Heart right ventricle (tissue), 16 donors: ENCODE data around the gene REN. TPM values are rescaled to one million over a fixed set of nuclear protein-coding genes. Genes with fewer than 3 reads are reported as not detected.
A peak's percentile ranks its signal among the peaks of the same experiment; 100 is the strongest.

Experiments used
- ATAC-seq, 8 donors: fragments of 200-7000 bp; cut with Tn5 transposase; one replicate each; pipeline ENCODE4 v1.9.1; 2020; ENCODE audit warnings: mild to moderate bottlenecking in 8 of 8, moderate library complexity in 8 of 8, moderate number of reproducible peaks in 1 of 8
- DNase-seq, 2 donors: peaks; one replicate each; pipeline ENCODE4 v3.0.0-alpha.2; 2020
- H3K27ac ChIP-seq, 10 donors: fragments of 200-600 bp; sonication (generic) in 2 of 10; one replicate each; pipeline versions ENCODE4 v1.5.0 to v1.8.0; 2020 to 2022; ENCODE audit warnings: mild to moderate bottlenecking in 3 of 10
- H3K27me3 ChIP-seq, 7 donors: fragments of 200-600 bp; one replicate each; pipeline ENCODE4 v1.8.0; 2021 to 2022; ENCODE audit warnings: mild to moderate bottlenecking in 2 of 7
- H3K36me3 ChIP-seq, 9 donors: fragments of 200-600 bp; sonication (generic) in 1 of 9; one replicate each; pipeline versions ENCODE4 v1.5.0 to v1.8.0; 2020 to 2022; ENCODE audit warnings: mild to moderate bottlenecking in 2 of 9
- H3K4me1 ChIP-seq, 9 donors: fragments of 200-600 bp; sonication (generic) in 1 of 9; one replicate each; pipeline versions ENCODE4 v1.5.0 to v1.8.0; 2020 to 2022; ENCODE audit warnings: mild to moderate bottlenecking in 4 of 9
- H3K4me3 ChIP-seq, 10 donors: fragments of 200-600 bp; sonication (generic) in 2 of 10; one replicate each; pipeline versions ENCODE4 v1.5.0 to v1.8.0; 2020 to 2022; ENCODE audit warnings: mild to moderate bottlenecking in 7 of 10, moderate library complexity in 2 of 10
- H3K9me3 ChIP-seq, 11 donors: fragments of 200-600 bp in 10 of 11; sonication (generic) in 2 of 11; one replicate each; pipeline versions ENCODE4 v1.5.0 to v1.8.0; 2013 to 2022; ENCODE audit warnings: mild to moderate bottlenecking in 2 of 11, control low read depth in 1 of 11, moderate library complexity in 1 of 11
- WGBS, 2 donors: extraction: QIAGEN DNeasy Blood & Tissue Kit; methylation state at CpG; one replicate each; pipeline ENCODE4 v1.1.7; 2013; ENCODE audit warnings: inconsistent platforms in 1 of 2; 5-methylcytosine and 5-hydroxymethylcytosine counted together
- intact Hi-C, 10 donors: fragments of 100-400 bp; cut with DNase I; formaldehyde crosslinking; loops; one replicate each; pipeline versions ENCODE4 v1.11.1 to v1.14.2; 2022
- polyA plus RNA-seq, 2 donors: library from polyadenylated mRNA; stranded (reverse); fragments of 200-250 nt; gene quantifications; one replicate each; pipeline ENCODE4 v1.2.3, GENCODE V29; 2013
- total RNA-seq, 10 donors: library from RNA; stranded (reverse); fragmentation: NEBNext Ultra II Directional in 3 of 10; extraction: Animal tissue kit (Norgen Biotek cat#: 25700) in 3 of 10; gene quantifications; one replicate each; pipeline versions ENCODE4 v1.2.1 to v1.2.4, GENCODE V29; 2021 to 2023
- TF ChIP-seq, protein P1 (sequence below), 9 donors: fragments of 200-600 bp; sonication (generic) in 2 of 9; IDR thresholded peaks; one replicate each; pipeline versions ENCODE4 v1.5.0 to v1.8.0; 2021 to 2022; ENCODE audit warnings: antibody characterized with exemption in 9 of 9, mild to moderate bottlenecking in 5 of 9, moderate library complexity in 1 of 9
- donor health status: Arrhythmogenic right ventricular cardiomyopathy.
- donor health status: ischemic (EF 13 %, LVEDD 7.1; RV severe dilation, severe dysfunction).
- donor health status: healthy with polysubstance abuse.
- donor health status: DM: no; HTN: yes; CAD: no.
- donor health status: DM: no; HTN: no; CAD: no.
- donor health status: ischemic (EF 25% LVEDD 6.9; RV normal size, moderate dysfunction).
- donor health status: ischemic (EF 25% LVEDD 5.7; RV mildly dilated, moderate dysfunction).
- donor health status: healthy.
- donor health status: DM: yes; HTN: yes; CAD: no.
- donor health status: Ischemic cardiomyopathy.
- donor health status: ischemic (EF 35%, LVEDD 5.7; RV mildly dilated, moderate dysfunction).
- donor health status: nonischemic (EF 11% LVEDD 7.7; RV severe dilation, severe dysfunction).
- donor health status: DM: yes; HTN: yes; CAD: no.
- donor health status: PGD.
- donor health status: ischemic (EF 29% LVEDD 5.4; RV normal size, mild dysfunction).
- donor health status: nonischemic (EF 23%, LVEDD 6.1; RV moderate dilation, normal function).

The REN gene
- total and polyA plus RNA-seq, 12 donors, result not detected

DNA sequence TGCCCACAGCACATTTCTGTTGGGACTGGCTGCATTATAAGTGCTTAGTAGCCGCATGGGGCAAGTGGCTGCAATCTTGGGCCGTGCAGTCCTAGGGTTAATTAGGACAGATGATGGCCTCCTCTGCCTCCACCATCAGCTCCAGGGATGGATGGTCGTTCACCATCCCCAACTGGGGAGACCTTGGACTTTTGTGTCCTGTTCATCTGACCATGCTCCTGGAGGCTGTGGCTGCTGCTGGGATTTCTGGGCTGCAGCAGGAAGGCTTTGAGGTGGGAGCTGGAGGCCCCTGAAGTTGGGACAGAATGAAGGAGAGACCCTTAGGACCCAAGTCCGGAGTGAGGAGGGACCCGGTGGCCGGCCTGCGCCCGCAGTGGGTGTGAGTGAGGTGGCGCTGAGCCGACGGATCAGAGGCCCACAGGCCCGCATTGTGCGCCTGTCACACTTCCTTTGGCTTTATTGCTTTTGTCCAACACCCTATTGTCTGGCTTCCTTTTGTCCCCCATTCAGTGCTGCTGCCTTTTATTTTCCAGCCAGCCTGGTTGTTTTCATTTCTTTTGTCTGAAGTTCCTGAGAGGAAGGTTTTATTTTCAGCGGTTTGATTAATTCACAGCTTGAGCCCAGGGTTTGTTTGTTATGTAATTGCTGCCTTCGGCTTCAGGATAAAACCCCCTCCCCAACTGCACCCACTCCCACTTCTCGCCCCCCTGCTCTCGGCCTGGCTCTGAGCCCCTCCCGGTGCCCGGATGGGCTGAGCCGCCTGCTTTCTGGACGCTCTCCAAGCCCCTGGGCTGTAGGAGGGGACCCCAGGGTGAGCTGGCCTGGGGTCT, 57.6 kb downstream of the REN start:
- DNase-seq (no peak), ATAC-seq (peak; percentile 44 to 80 (median 58))
- Histone ChIP-seq H3K4me3 (peak overlapping the region in 3 of 10 donors; percentile 8 to 18 (median 17)), H3K27ac (peak overlapping the region in 9 of 10 donors; percentile 12 to 71 (median 53)), H3K27me3 (no peaks in the 10 kb centered on the region), H3K4me1 (peaks cover 7 to 69% (median 33%) of the 10 kb centered on the region in 9 donors), H3K36me3 (peaks cover 0 to 7% (median 0%) of the 10 kb centered on the region in 9 donors), H3K9me3 (no peaks in the 10 kb centered on the region)
- intact Hi-C loops, result loop anchor here in 1 of 10 donors (5.0 kb wide), 1 partner anchor 36 kb away; the partner anchor contains the start of gene SOX13
- TF ChIP-seq, protein P1, sequence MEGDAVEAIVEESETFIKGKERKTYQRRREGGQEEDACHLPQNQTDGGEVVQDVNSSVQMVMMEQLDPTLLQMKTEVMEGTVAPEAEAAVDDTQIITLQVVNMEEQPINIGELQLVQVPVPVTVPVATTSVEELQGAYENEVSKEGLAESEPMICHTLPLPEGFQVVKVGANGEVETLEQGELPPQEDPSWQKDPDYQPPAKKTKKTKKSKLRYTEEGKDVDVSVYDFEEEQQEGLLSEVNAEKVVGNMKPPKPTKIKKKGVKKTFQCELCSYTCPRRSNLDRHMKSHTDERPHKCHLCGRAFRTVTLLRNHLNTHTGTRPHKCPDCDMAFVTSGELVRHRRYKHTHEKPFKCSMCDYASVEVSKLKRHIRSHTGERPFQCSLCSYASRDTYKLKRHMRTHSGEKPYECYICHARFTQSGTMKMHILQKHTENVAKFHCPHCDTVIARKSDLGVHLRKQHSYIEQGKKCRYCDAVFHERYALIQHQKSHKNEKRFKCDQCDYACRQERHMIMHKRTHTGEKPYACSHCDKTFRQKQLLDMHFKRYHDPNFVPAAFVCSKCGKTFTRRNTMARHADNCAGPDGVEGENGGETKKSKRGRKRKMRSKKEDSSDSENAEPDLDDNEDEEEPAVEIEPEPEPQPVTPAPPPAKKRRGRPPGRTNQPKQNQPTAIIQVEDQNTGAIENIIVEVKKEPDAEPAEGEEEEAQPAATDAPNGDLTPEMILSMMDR (IDR thresholded peaks at IDR 0.05), result no peak
- 54 to 60% methylated on average over 21 of the region's 21 CpGs for WGBS, 2 donors

DNA sequence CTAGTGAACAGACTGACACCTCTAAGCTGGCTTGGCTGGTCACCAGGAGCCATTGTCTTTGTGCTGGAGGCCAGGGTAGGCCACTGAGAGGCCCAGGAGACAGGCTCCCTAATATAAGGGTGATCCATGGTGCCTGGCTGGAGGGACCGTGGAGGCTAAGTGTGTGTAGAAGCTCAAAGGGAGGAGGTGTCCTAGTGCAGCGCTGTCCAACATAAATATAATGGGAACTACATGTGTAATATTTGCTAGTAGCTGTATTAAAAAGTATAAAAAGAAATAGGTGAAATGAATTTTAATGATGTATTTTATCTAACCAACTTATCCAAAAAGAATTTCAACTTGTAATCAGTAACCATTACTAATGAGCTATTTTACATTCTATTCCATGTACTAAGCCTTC, 58.2 kb downstream of the REN start:
- Histone ChIP-seq H3K27me3 (no peaks in the 10 kb centered on the region), H3K27ac (peak overlapping the region in 6 of 10 donors; percentile 15 to 71 (median 58)), H3K36me3 (peaks cover 0 to 5% (median 0%) of the 10 kb centered on the region in 9 donors), H3K4me1 (peaks cover 9 to 71% (median 39%) of the 10 kb centered on the region in 9 donors), H3K4me3 (no peak overlapping the region), H3K9me3 (no peaks in the 10 kb centered on the region)
- ATAC-seq (no peak), DNase-seq (no peak)
- 85 to 86% methylated on average over 2 of the region's 2 CpGs for WGBS, 2 donors
- TF ChIP-seq, protein P1 (IDR thresholded peaks at IDR 0.05), result no peak
- intact Hi-C loops, result loop anchor here in 1 of 10 donors (5.0 kb wide), 1 partner anchor 36 kb away; the partner anchor contains the start of gene SOX13

DNA sequence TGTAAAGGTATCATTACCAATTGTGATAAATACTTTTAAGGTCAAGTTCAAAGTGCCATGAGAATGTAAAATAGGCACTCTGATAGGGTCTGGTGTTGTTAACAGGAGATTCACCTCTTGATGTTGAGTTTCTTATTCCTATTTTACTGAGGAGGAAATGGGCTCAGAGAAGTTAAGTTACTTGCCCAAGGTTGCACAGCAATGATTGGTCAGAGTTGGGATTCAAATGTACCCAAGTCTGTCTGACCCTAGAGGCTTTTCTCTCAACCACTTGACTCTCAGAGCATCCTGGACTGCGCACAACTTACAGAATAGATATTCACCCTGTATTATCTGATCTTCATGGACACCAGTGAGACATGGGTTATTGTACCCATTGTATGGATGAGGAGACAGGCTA, 59.3 kb downstream of the REN start:
- Histone ChIP-seq H3K27ac (no peak overlapping the region), H3K9me3 (no peaks in the 10 kb centered on the region), H3K4me3 (no peak overlapping the region), H3K27me3 (no peaks in the 10 kb centered on the region), H3K4me1 (peaks cover 18 to 79% (median 50%) of the 10 kb centered on the region in 9 donors), H3K36me3 (no peaks in the 10 kb centered on the region)
- TF ChIP-seq, protein P1 (IDR thresholded peaks at IDR 0.05), result no peak
- intact Hi-C loops, result loop anchor here in 1 of 10 donors (5.0 kb wide), 1 partner anchor 35 kb away; the partner anchor contains the start of gene SOX13
- WGBS, 2 donors, result 100% methylated on average over 1 of the region's 1 CpG
- DNase-seq, result no peak
- no peak for ATAC-seq

DNA sequence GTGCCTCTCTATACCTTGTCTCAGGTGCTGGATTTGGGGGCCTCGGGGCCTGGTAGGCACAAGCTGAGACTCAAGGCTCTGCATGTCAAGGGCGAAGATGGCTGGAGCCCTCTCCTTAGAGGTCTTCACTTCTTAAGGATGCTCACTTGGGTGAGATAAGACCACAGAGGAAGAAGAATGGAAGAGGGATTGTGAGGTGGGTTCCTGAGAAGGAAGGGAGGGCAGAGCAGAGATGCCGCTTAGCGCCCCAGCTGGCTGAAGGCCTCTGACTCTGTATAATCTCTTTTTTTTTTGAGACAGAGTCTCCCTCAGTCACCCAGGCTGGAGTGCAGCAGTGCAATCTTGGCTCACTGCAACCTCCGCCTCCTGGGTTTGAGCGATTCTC, 61.0 kb downstream of the REN start:
- H3K9me3 ChIP-seq, result no peaks in the 10 kb centered on the region
- peaks cover 18 to 83% (median 59%) of the 10 kb centered on the region in 9 donors for H3K4me1 ChIP-seq
- H3K36me3 ChIP-seq, result no peaks in the 10 kb centered on the region
- H3K27ac ChIP-seq, result peak overlapping the region in 9 of 10 donors; percentile 55 to 88 (median 70)
- intact Hi-C loops, result loop anchor here in 1 of 10 donors (2.0 to 5.0 kb wide), 2 partner anchors 33 to 60 kb away; partner anchors contain the start of gene SOX13
- H3K27me3 ChIP-seq, result no peaks in the 10 kb centered on the region
- DNase-seq, result no peak
- no peak overlapping the region for H3K4me3 ChIP-seq
- 86 to 88% methylated on average over 6 of the region's 6 CpGs for WGBS, 2 donors
- ATAC-seq, result no peak
- TF ChIP-seq, protein P1 (IDR thresholded peaks at IDR 0.05), result no peak

Other genes starting within 250 kb of the REN start
- gene SOX13, start 93.2 kb downstream of the REN start, total RNA-seq, result 10 to 100 TPM in 8 of 10 donors, 1 to 10 TPM in 2; 7.3 to 18.6 (median 12.1) TPM
- gene SOX13, start 93.2 kb downstream of the REN start, polyA plus RNA-seq, result 10 to 100 TPM in 1 of 2 donors, 1 to 10 TPM in 1; 8.6 to 14.7 TPM
- 1 to 10 TPM in 8 of 10 donors, under 1 TPM in 2; 0.47 to 5.2 (median 2.3) TPM for gene ETNK2, start 14.3 kb downstream of the REN start, total RNA-seq
- 1 to 10 TPM; 1.1 to 4.2 TPM for gene ETNK2, start 14.3 kb downstream of the REN start, polyA plus RNA-seq
- gene KISS1, start 30.2 kb upstream of the REN start, total RNA-seq, result not detected
- not detected for gene KISS1, start 30.2 kb upstream of the REN start, polyA plus RNA-seq
- gene GOLT1A, start 47.7 kb upstream of the REN start, total RNA-seq, result not detected
- gene GOLT1A, start 47.7 kb upstream of the REN start, polyA plus RNA-seq, result under 1 TPM in 1 of 2 donors, not detected in 1; 0.43 TPM
- gene PLEKHA6, start 193.6 kb upstream of the REN start, total RNA-seq, result 10 to 100 TPM in 9 of 10 donors, 1 to 10 TPM in 1; 4.8 to 34.9 (median 19.2) TPM
- gene PLEKHA6, start 193.6 kb upstream of the REN start, polyA plus RNA-seq, result 10 to 100 TPM in 1 of 2 donors, 1 to 10 TPM in 1; 3.3 to 18.2 TPM
- gene PPP1R15B, start 245.5 kb upstream of the REN start, total RNA-seq, result 10 to 100 TPM; 18.1 to 47.3 (median 22.5) TPM
- gene PPP1R15B, start 245.5 kb upstream of the REN start, polyA plus RNA-seq, result 10 to 100 TPM in 1 of 2 donors, 1 to 10 TPM in 1; 8.4 to 13.0 TPM